NCI-H2081 treated with DMSO at 0.1 percent for 48 hours (cell line): ENCODE measurements around the gene ERLIN1.

Source experiments
- DNase-seq: peaks from one replicate; lab custom pipeline; 2025; lab: John Stamatoyannopoulos, UW

ERLIN1 gene

GRCh38 chr10:100172349-100172748, 13.5 kb downstream of the ERLIN1 start:
- no peak for DNase-seq

GRCh38 chr10:100168313-100168643, 17.6 kb downstream of the ERLIN1 start:
- DNase-seq = no peak

DNA sequence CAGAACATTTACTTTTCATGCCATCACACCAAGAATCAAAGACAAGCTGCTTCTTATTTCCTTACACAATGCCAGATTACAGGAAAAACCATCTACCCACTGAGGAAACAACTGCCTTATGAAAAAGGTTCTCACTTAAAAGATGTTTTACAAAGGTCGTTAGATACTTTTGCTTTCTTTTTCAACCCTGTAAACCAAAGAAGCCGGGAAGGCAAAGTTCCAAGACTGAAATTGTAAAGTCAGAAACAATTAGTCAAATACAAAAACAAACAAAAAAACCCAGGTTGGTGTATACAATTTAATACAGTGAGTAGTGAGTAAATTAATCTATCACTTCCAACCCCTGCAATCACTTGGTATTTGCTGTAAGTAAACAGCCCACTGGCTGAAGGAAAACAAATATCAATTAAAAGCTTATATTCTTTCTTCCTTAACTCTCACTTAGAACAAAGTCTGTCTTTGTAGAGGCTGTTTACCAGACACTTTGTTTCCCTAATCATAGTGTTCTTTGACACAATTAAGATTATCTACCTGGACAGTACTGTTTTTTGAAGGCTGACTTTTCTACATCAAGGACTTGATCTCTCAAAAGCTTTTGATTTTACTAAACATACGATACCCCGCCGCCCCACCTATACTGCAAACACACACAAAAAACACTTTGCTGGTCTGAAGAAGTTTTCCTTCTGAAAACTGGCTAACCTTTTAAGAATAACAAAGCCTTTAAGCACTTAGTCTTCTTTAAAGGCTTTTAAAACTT, 18.1 kb downstream of the ERLIN1 start:
- DNase-seq = peak; percentile 4

GRCh38 chr10:100163704-100164621, 21.9 kb downstream of the ERLIN1 start:
- DNase-seq = no peak

DNA sequence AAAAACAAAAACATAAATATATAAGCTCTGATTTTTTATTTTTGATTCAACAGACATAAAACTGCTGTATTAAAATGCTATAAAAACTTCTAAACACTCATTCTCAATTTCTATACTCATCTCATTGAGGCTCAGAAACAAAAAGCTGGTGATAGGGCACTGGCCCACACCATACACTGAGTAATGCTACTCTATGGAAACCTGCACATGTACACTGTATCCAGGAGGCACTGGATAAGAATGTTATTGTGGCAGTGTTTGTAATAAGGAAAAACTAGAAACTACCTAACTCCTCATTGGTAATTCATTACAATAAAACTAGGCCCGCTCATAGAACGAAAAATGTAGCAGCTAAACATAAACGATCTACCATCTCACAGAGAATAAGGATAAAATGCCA, 23.1 kb downstream of the ERLIN1 start:
- no peak for DNase-seq

DNA sequence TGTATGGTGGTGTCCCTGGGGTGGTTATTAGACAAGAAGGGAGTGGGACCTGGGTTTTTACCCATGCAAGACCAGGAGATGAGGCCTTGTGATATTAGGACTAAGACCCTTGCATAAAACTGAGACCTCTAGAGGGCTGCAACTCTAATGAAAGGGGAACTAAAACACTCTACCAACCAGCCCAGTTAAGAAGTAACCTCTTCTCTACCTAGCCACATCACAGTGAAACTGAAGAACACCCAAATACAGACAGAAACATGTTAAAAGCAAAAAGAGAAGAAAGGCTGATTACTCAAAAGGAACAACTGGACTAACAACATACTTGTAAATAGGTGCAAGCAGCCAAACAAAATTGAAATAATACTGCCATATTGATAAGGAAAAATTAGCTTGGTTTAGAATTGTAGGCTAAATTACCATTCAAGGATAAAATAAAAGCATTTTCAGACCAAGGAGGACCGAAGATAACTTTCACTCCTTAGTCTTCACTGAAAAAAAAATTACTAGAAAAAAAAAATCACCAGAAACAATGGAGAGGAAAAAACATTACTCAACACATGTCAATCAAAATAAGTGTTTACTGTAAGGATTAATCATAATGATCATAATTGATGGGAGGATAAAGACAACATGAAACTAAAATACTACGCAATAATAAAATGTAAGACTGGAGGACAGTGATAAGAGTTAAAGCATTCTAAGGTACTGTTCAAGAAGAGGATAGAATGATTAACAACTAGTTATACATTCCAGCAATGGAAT, 27.6 kb downstream of the ERLIN1 start:
- no peak for DNase-seq

- no peak for DNase-seq
Observed at GRCh38 chr10:100157156-100157555, 28.7 kb downstream of the ERLIN1 start.

DNA sequence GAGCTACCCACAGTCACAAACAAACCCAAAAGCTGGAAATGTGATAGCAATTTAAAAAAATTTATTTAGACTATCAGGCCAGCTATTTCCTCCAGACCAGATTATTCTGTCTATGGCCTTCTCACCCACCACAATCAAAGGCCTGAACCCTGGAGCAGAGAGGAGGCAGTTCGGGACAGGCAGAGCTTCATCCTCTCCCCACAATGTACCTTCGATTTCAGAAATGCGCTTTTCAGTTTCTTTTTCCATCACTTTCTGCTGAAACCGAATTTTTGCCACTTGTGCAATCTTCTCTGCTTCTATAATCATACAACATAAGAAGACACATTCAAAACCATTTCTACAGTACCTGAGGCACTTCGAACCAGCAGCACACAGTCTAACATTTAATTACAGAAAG, 29.9 kb downstream of the ERLIN1 start:
- no peak for DNase-seq

DNA sequence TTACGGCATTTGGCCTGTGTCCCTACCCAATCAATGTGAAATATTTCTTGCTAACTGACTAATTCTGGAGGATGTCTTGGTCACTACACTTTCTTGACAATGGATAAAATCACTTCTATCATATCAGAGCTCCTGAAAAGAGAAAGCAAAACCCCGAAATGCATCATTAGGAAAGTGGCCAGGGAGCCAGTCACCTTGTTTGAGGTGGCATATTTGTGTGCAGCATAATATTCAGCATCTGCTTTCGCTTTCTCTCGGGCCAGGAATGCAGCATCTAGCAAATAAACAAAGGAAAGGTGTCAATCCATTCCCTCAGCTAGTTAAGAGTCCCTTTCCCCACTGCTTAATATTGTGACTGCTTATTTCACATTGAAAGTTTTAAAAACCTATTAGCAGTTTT, 31.2 kb downstream of the ERLIN1 start:
- DNase-seq = no peak

DNA sequence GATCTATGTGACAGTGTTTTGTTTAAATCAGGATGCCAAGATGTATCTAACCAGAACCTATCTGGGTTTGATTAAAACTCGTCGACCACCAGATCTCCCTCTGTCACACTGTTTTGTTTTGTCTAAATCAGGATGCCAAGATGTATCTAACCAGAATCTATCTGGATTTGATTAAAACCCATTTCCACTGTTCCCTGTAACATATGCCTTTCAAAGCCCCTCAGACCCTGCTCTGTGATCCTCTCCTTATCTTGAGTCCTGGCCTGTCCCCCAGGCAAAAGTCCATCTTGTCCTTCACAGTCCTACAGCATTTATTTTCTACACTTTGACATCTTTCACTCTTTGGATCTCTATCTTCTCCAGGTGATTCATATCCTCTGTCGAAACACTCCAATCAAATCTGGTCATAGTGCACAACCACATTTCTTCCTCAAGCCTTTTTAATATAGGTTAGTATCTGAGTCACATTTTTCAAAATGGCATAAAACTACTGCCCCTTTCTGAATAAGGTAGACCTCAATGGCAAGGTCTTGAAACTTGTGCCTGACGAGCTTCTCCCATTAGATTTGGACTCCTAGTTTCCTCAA, 32.5 kb downstream of the ERLIN1 start:
- DNase-seq = no peak

GRCh38 chr10:100151723-100152300, 34.0 kb downstream of the ERLIN1 start:
- DNase-seq = no peak

- DNase-seq = no peak
Observed at GRCh38 chr10:100148353-100149211, 37.2 kb downstream of the ERLIN1 start.

- DNase-seq = no peak
Observed at GRCh38 chr10:100146875-100147650, 38.8 kb downstream of the ERLIN1 start.

DNA sequence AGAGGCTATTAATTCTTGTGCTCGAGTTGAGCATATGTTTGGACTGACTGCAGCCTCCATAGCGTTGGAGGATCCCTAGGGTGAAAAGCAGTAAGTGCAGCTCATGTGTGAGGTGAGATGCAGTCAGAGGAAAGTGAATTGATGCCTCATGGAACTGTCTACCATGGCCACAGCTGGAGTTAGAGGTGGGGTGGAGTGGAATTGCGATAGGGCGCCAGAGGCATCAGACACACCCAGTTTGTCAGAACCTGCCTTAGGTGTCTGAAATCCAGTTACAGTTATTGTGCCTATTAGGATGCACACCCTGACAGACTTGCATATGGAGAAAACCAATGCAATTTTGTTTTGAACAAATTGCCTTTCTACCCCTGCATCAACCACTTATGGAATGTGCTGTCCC, 39.4 kb downstream of the ERLIN1 start:
- DNase-seq = no peak

- no peak for DNase-seq
Observed at GRCh38 chr10:100143756-100144155, 42.1 kb downstream of the ERLIN1 start.

GRCh38 chr10:100141446-100142087, 44.3 kb downstream of the ERLIN1 start:
- no peak for DNase-seq

DNA sequence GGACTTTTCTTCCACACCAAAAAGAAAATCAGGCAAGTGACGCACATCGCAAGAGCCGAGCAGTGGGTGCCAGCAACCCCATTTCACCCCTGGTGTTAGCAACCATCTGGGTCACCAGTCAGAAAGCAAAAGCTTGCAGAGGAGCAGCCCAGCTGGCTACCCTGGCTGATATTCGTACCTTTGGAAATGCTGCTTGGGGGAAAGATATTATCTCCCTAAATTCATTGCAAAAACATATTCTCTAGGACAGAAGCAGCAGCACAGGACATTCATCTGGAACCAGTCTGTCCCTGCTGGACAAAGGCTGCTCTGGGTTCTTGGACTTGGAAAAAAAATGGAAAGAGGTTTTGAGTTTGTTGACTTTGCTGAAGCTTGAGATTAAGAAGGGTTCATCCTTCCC, 45.8 kb downstream of the ERLIN1 start:
- DNase-seq = no peak

GRCh38 chr10:100138921-100139496, 46.8 kb downstream of the ERLIN1 start:
- DNase-seq = no peak

- DNase-seq = no peak
Observed at GRCh38 chr10:100135486-100135885, 50.3 kb downstream of the ERLIN1 start.
